Measurements from ENCODE around the gene EIF2D. TPM values are rescaled to one million over a fixed set of nuclear protein-coding genes. Genes with fewer than 3 reads are reported as not detected.

EIF2D gene
- total and polyA plus RNA-seq, 2 of the 8 experiments (the other 6 are each of a cell fraction or from before 2014, with no cell fraction given) = 36.1 to 37.1 TPM

DNA sequence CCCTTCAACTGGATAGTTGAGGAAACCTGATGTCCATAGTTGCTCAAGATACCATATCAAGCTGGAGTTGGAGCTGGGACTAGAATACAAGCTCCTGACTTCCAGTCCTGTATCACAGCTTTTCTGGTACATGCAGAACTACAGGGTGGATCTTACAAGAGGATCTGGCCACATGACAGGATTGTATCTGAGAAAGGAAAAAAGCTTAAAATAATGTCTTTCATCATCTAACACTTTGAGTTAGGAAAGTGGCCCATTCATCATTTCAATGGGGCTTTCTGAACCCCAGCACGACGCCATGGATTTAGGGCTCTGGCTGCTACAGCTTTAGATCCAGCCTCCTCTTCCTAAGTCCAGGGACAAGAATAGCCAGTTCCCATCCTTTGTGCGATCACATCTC is 58.1 kb downstream of the EIF2D start (continued):
- TF ChIP-seq KDM1A (IDR thresholded peaks at IDR 0.05; ENCODE audit: borderline replicate concordance, low read length) (no peak), USF2 (IDR thresholded peaks at IDR 0.05; ENCODE audit: low read length) (no peak), BRCA1 (IDR thresholded peaks at IDR 0.05; ENCODE audit: low read depth, low read length) (no peak)

Data from H1 (cell line).